Epithelial cell of esophagus (primary cell): Measurements from ENCODE around the gene FNDC3B.

ENCODE experiments used
- DNase-seq: peaks from one replicate; pipeline ENCODE4 v3.0.0; 2010; ENCODE audit warnings: low read depth
- H3K4me3 ChIP-seq: 2 replicates; pipeline ENCODE4 v1.5.1; 2011; ENCODE audit warnings: mild to moderate bottlenecking, low read length, control low read depth
- TF ChIP-seq, protein P1 (sequence below): IDR thresholded peaks from 2 replicates; pipeline ENCODE4 v1.5.1; 2011; ENCODE audit warnings: low read depth, mild to moderate bottlenecking, low read length, control low read depth, inconsistent platforms; ENCODE audit not compliant: insufficient read depth; ENCODE audit errors: missing control alignments

The FNDC3B gene

DNA sequence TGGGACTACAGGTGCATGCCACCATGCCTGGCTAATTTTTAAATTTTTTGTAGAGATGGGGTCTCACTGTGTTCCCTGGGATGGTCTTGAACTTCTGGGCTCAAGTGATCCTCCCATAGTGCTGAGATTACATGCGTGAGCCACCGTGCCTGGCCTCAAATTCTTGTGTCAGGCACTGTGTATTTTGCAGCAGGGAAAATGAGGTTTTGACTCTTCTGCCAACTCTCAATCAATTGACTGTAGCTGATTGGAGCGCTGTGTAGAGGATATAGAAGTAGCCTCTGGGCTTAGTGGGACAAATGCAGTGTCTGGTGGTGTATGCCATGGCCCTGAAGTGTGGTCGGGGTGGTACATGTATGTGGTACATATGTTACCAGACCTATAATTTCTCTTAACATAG lies 152.3 kb downstream of the FNDC3B start:
- H3K4me3 ChIP-seq: no peak overlapping the region
- DNase-seq: no peak
- TF ChIP-seq, protein P1, sequence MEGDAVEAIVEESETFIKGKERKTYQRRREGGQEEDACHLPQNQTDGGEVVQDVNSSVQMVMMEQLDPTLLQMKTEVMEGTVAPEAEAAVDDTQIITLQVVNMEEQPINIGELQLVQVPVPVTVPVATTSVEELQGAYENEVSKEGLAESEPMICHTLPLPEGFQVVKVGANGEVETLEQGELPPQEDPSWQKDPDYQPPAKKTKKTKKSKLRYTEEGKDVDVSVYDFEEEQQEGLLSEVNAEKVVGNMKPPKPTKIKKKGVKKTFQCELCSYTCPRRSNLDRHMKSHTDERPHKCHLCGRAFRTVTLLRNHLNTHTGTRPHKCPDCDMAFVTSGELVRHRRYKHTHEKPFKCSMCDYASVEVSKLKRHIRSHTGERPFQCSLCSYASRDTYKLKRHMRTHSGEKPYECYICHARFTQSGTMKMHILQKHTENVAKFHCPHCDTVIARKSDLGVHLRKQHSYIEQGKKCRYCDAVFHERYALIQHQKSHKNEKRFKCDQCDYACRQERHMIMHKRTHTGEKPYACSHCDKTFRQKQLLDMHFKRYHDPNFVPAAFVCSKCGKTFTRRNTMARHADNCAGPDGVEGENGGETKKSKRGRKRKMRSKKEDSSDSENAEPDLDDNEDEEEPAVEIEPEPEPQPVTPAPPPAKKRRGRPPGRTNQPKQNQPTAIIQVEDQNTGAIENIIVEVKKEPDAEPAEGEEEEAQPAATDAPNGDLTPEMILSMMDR: no peak

- DNase-seq: no peak
- no peak overlapping the region for H3K4me3 ChIP-seq
- TF ChIP-seq, protein P1: no peak
Observed at GRCh38 chr3:172192830-172193415, 153.5 kb downstream of the FNDC3B start.

DNA sequence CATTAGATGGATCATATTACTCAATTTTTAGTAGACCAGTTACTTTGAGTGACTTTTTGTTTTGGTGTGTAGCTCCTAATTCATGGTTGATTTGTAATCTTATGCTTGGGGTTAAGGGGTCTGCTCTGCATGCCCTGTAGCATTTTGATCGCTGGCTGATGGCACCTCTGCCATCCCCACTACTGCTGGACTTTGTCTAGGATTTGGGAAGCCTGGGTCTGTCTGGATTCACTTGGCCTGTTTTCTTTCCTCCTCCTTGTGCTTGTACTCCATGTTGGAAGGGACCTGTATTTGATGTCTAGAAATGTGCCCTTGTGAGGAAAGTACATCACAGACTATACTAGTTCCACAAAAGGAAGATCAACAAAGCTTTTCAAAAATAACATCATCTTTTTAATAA lies 154.1 kb downstream of the FNDC3B start:
- TF ChIP-seq, protein P1: no peak
- DNase-seq: no peak
- no peak overlapping the region for H3K4me3 ChIP-seq

DNA sequence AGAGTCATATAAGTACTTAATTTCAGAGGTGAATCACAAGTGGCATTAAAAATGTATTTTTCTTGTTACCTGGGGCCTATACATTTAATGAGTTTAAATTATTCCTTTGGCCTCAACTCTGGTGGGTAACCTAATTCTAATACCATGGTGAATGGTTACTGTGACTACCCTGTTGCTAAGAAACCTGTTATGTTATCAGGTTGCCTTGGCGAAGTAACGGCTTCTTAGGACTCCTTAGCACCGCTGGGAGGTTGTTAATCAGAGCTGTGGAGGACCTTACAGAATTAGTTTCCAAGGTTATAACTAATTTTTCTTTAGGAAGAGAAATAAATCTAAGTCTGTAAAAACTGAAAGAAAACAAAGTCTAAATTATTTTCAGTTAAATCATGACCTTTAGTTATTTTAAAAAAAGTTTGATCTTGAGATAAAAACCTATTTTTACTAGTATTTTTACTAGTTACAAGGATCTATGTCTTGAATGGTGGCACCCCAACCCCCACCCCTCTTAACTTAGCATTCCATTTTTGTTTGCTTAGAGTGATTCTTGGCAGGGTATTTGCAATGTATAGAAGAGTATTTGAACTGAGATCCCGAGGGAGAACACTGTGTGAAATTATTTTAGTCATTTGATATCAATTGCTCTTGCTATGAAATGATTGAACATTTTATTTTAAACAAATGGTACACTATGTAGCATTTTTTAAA lies 155.5 kb downstream of the FNDC3B start:
- H3K4me3 ChIP-seq: no peak overlapping the region
- DNase-seq: no peak
- TF ChIP-seq, protein P1: no peak

DNA sequence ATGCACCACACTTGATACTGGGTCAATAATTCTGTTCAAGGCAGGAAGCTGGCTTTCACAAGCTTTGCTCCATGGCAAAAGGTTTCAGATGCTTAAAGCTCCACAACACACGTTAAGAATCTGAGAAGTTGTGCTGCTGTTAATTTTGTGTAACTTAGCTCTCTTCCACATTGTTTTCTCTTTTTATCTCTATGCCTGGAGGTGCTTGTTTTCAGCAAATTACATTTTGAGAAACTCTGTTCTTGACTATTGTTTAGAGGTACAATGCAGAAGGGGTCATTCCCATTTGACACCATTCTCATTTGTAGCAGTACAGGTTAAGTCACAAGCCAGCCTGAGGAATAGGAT lies 156.0 kb downstream of the FNDC3B start:
- no peak overlapping the region for H3K4me3 ChIP-seq
- DNase-seq: no peak
- TF ChIP-seq, protein P1: no peak

- TF ChIP-seq, protein P1: no peak
- H3K4me3 ChIP-seq: no peak overlapping the region
- DNase-seq: no peak
Observed at GRCh38 chr3:172197344-172197743, 158.0 kb downstream of the FNDC3B start.

DNA sequence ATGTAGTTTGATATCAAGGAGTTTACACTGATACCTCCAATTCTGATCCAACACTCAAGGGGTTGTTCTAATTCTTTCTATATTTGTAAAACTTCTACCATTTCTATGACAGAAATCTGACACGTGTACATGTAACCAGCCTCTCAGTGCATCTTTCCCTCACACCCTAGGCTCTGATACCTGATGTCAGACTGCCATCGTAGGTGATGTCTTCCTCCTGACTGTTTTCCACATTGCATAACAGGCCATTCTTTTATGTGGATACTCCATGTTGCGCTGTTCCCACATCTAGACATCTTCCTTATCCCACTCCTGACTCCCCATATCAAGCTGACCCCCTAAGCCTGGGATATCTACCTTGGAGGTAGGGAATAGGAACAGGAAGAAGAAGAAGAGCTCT lies 159.1 kb downstream of the FNDC3B start:
- H3K4me3 ChIP-seq: no peak overlapping the region
- DNase-seq: no peak
- TF ChIP-seq, protein P1: no peak
